Measurements from ENCODE around the gene FRYL.

GRCh38 chr4:48546336-48546735 is 233.7 kb downstream of the FRYL start:
- peak; percentile 68 for TF ChIP-seq CTCF (IDR thresholded peaks at IDR 0.05; ENCODE audit: poor library complexity)
- no peak for TF ChIP-seq EZH2 (IDR thresholded peaks at IDR 0.05; ENCODE audit: borderline replicate concordance)

Measured in hepatocyte (in vitro differentiated cells).